Posterior cingulate gyrus (tissue), 11 donors: ENCODE data around the gene FGF22.
A peak's percentile ranks its signal among the peaks of the same experiment; 100 is the strongest.
"Not testable (repeated sequence)": the region's sequence is repeated elsewhere in the genome, so short reads cannot be mapped to it uniquely, and the experiment has no call there.

ENCODE experiments used
- DNase-seq, 10 donors: peaks; one replicate each; pipeline versions ENCODE4 v3.0.0 to v3.0.0-alpha.2; 2020 to 2021; ENCODE audit warnings: mixed read lengths in 3 of 10
- intact Hi-C: fragments of 100-400 bp; cut with DNase I; formaldehyde crosslinking; loops from one replicate; pipeline ENCODE4 v1.15.1; 2023

Gene FGF22

DNA sequence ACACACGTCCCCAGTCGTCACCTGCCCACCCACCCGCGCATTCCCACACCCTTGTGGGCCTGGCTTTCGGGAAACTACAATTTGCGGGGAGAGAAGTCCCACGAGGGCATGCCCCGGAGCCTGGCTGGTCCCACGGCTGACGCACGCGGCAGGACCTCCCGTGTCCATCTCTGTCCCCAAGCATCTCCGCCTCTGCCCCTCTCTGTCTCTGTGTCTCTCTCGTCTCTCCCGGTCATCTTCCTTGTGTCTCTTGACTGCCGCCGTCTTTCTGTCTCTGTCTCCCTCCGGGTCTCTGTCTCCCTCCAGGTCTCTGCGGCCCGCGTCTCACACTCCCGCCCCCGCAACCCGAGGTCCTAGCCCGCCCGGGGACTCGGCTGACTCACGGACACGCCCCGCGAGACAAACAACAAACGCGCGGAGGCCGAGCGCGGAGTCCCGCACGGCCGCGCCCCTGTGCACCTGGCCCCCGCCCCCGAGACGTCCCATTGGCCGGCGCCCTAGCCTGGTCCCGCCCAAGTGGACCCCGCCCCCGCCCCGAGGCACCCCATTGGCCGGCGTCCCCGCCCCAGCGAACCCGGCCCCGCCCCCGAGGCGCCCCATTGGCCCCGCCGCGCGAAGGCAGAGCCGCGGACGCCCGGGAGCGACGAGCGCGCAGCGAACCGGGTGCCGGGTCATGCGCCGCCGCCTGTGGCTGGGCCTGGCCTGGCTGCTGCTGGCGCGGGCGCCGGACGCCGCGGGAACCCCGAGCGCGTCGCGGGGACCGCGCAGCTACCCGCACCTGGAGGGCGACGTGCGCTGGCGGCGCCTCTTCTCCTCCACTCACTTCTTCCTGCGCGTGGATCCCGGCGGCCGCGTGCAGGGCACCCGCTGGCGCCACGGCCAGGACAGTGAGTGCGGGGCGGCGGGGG is at the start of gene FGF22:
TSS of gene FGF22 (plus strand) at position 627 of the 908 bp plus-strand sequence. CDS start at position 674, 47 bp downstream.
- intact Hi-C loops = no loop called here
- DNase-seq = peak; percentile 86 to 99 (median 96)

DNA sequence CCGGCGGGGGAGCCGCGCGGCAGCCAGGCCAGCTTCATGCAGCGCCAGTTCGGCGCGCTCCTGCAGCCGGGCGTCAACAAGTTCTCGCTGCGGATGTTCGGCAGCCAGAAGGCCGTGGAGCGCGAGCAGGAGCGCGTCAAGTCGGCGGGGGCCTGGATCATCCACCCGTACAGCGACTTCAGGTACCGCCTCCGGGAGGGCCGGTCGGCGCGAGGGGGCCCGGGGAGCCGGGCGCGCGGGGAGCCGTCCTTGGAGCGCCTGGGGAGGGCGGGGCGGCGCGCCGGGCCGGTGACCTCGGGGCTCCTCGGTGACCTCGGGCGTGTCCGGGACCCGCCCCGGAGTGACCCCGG is 49.3 kb upstream of the FGF22 start:
- intact Hi-C loops = no loop called here
- DNase-seq = no peak

DNA sequence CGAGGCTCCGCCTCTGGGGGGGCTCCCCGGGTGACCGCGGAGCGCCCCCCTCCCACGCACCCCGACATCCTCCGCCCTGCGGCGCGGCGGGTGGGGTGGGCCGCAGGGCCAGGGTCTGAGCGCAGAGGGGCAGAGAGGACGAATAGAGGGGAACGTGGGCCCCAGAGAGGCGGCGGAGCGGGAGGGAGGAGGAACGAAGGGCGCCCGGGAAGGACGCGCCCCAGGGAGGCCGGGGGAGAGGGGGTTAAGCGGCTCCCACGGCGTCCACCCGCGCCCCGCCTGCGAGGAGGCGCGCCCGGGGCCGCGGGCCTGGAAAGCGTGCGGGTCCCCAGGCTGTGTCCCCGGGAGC is 49.0 kb upstream of the FGF22 start:
- intact Hi-C loops = no loop called here
- no peak for DNase-seq

DNA sequence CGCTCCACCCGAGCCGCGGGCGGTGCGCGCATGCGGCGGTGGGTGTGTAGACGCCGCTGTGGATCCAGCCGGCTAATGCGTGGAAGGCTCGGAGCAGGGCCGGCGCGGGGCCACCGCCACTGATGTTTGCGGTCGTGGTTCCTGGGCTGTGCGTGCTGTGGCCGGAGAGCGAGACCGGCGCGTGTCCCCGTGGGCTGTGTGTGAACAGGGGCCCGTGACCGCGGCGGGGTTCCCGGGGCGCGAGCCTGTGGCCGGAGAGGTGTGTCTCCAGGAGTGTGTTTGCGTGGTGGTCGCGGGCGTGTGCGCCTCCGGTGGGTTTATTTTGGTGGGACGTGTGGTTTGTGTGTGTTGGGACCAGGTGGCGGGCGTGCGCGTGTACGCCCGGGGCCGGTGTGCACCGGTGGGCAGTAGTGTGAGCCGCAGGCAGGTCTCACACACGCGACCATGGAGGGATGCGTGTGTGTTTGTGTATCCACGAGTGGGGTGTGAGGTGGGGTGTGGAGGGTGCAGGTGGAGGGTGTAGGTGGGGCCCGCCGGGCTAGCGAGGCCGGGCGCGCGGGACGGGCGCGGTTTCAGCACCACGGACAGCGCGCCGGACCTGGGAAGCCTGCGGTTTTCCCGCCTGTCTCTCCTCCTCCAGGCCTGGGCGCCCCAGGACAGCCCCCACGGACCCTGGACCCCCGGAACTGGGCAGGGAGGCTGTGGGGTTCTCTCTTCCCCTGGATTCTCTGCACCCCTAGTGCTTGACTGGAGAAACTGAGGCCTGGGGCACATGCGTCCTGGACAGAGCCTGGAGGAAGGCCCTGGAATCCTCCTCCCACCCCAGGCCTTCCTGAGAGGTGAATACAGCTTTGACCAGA is 48.4 kb upstream of the FGF22 start:
- intact Hi-C loops = no loop called here
- peak in 2 of 10 donors; percentile 64 to 86 for DNase-seq

DNA sequence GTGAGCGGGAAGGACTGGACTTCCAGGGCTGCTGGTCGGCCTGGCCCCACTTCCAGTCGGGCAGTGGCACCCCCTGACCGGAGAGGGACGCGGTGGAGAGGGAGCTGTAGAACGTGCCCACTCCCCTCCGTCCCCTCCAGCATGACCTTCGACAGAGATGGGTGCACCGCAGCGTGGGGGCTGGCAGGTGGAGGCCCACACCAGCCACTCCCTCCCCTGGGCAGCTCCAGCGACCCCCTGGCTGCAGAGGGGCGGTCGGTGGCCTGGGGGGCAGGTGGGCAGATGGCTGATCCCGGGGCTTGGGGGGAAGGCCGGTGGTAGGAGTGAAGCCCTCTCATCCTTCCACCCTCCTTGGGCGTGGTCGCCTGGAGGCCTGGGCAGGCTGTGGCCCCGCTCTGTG is 47.6 kb upstream of the FGF22 start:
- intact Hi-C loops = no loop called here
- DNase-seq = no peak

DNA sequence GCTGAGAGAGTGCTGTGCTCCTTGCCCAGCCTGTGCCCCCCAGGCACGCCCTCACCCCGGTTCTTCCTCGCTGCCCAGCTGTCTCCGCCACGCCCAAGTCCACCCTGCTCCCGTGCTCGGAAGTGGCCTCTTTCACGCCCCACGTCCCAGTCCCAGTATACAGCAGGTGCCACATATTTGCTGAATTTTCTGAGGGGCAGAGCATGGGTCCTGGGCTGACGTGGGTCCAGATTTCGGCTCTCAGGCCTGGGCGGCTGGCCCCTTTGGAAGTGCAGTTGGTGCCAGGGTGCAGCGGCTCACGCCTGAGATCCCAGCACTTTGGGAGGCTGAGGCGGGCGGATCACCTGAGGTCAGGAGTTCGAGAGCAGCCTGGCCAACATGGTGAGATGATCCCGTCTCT is 46.6 kb upstream of the FGF22 start:
- intact Hi-C loops = no loop called here
- DNase-seq = no peak

DNA sequence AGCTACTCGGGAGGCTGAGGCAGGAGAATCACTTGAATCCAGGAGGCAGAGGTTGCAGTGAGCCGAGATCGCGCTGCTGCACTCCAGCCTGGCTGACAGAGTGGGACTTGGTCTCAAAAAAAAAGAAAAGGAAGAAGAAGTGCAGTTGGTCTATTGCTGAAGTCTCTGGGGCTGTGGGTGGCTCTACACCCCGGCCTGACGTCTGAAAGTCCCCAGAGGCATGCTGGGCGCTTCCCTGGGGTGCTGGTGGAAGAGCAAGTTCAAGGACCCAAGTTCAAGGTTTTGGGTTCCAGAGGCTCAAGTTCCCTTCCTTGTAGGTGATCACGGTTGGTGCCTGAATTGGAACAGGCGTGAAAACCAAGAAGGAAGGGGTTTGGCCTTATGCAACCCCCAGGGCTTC is 46.2 kb upstream of the FGF22 start:
- DNase-seq = no peak
- intact Hi-C loops = no loop called here

DNA sequence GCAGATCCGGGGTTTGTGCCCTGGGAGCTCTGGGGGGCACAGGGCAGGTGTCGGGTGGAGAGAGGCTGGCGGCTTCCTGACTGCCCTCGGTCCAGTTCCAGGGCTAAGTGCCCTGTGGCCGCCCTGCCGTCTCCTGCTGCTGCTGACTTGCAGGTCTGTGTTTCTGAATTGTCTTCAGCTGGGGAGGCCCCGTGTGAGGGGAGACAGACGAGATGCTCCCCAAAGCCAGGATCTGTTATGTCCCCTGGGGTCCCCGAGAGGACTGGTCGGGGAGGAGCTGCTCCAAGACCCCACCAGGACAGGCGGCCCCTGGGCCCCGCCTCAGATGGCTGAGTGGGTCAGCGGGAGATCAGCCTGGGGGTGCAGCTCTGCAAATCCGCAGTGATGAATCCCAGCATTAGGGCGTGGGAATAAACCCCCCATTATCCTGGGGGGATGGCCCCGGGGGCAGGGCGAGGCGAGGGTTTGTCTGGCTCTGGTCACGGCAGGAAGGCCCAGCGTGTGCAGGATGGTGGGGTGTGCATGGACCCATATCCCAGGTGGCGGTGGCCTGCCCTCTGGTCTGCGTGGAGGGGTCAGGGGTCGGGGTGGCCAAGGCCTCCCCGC is 45.3 kb upstream of the FGF22 start:
- intact Hi-C loops = no loop called here
- DNase-seq = no peak

DNA sequence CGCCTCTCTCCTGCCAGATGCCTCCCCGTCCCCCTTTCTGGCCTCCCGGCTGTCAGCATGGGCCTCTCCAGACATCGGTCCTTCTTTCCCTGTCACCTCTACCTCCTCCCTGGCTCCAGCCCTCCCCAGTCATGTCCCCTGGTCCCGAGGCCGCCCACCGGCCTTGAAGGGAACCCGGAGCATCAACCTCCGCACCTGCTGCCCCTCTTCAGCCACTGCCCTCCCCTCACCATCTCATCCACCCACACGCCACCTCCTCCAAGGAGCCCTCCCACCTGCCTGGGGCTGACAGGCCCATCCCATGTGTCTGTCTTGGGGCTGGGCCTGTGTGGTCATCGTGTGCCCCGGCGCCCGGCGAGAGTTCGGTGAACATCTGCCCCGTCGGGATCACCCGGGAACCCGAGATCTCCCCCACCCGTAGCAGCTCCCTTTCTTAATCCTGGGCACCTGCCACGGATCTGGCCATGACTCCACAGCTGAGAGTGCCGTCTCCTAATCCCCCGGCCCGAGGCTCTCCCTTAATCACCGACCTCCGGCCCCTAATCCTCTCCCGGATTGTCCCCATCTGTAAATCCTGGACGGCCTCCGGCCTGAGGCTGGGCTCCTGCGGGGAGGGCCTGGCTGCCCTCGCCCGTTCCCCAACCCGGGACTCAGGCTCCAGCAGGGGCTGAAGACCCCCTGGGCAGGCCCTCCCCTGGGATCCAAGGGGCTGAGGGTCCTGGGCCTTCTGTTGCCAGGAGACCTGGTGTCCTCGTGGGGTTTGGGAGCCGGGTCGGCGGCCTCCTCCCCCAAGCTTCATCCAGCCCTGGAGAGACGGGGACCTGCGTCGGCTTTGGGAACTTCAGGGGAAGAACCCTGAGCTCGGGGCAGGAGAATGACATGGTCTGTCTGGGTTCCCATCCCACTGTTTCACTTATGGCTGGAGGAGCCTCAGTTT is 44.1 kb upstream of the FGF22 start:
- DNase-seq = no peak
- intact Hi-C loops = no loop called here

DNA sequence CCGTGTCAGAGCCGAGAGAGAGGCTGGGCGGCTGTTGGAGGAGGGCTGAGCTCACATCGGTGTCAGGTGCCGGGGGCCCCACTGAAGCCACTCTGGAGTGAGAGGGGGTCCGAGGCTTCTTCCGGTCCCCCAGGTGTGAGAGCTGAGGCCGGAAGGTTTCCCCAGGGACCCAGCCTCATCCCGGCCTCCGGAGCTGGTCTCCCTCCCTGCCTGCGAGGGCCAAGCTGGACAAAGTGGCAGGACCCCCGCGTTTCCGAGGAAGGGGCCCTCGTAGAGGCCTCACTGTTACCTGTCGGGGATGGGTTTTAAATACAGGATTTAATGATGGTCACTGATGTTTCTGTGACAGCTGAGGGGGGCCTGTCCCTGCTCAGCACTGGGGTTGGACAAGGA is 43.4 kb upstream of the FGF22 start:
- no peak for DNase-seq
- intact Hi-C loops = no loop called here

DNA sequence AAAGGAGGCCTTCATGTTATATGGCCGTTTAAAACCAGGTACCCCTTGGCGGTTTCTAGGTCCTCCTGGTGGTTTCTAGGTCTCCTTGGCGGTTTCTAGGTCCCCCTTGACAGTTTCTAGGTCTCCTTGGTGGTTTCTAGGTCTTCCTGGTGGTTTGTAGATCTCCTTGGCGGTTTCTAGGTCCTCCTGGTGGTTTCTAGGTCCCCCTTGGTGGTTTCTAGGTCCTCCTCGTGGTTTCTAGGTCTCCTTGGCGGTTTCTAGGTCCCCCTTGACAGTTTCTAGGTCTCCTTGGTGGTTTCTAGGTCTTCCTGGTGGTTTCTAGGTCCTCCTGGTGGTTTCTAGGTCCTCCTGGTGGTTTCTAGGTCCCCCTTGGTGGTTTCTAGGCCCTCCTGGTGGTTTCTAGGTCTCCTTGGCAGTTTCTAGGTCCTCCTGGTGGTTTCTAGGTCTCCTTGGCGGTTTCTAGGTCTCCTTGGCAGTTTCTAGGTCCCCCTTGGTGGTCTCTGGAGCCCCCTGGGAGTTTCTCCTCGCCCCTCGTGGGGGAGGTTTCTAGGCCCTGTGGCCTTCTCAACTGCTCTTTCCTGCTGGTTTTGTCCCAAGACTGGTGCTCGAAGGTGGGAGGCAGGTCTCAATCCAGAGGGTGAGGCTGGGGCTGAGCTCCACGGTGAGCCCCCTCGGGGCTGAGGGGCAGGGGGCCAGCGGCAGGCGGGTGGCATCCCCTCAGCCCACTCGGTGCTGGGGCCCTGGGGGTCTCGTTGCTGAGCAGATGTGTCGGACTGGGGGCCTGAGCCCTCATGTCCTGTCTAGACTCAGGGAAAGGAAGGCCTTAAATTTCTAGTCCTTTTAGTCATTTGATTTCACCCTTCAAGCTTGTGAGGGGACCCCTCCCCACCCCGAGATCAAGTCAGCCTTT is 42.0 kb upstream of the FGF22 start:
- intact Hi-C loops = no loop called here
- no peak for DNase-seq

DNA sequence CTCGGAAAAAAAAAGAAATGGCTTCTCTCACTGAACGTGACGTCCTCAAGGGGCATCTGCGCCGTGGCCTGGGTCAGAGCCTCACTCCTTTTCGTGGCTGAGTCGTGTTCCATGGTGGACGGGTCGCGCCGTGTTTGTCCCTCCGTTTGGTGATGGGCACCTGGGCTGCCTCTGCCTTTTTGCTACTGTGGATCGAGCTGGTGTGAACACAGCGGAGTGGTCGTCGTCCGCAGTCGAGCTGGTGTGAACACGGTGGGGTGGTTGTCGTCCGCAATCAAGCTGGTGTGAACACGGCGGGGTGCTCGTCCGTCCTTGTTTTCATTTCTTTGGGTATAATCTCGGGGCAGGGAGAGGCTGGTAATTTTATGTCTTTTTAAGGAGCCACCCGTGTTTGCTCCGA is 38.4 kb upstream of the FGF22 start:
- no peak for DNase-seq
- intact Hi-C loops = no loop called here

DNA sequence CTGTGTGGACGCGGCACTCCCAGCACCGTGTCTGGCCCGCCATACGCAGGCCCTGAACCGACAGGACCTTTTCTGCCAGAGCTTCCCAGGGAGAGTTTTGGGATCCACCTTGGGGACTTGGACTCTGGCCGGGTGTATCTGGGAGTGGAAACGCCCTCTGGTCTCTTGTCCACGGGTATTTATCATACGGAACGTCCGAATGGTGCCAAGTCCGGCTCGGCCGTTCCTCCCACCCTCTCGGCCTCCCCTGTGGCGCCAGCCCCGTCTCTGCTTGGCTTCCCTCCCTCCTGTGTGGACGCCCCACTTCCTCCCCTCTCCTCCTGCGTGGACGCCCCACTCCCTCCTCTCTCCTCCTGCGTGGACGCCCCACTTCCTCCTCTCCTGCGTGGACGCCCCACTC is 37.9 kb upstream of the FGF22 start:
- intact Hi-C loops = no loop called here
- no peak for DNase-seq

DNA sequence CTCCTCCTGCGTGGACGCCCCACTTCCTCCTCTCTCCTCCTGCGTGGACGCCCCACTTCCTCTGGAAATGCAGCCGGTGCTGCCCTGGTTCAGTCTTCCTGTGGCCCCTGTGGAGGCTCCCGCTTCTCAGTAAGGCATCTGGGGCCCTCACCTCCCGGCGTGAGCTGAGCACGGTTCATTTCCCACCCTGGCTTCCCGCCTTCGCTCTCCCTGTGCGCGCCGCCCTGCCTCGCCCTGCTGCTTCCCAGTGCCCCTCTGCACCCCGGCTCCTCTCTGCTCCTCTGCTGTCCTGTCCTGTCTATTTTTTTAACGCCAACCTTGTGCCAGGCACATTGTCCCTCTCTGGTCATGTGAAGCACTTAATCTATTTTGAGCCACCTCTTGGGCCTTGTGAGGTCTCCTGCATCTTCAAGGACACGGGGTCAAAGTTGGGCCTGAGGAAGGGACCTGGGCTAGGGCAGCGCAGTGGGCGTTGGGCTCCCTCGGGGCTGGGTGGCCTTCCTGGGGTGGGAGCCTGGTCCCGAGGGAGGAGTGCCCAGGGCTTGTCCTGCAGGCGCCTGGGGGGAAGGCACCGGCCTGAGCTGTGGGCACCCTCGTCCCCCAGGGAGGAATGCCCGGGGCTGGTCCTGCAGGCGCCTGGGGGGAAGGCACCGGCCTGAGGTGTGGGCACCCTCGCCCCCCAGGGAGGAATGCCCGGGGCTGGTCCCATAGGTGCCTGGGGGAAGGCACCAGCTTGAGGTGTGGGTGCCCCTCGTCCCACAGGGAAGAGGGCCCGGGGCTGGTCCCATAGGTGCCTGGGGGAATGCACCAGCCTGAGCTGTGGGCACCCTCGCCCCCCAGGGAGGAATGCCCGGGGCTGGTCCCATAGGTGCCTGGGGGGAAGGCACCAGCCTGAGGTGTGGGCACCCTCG is 37.0 kb upstream of the FGF22 start:
- no peak for DNase-seq
- intact Hi-C loops = no loop called here

DNA sequence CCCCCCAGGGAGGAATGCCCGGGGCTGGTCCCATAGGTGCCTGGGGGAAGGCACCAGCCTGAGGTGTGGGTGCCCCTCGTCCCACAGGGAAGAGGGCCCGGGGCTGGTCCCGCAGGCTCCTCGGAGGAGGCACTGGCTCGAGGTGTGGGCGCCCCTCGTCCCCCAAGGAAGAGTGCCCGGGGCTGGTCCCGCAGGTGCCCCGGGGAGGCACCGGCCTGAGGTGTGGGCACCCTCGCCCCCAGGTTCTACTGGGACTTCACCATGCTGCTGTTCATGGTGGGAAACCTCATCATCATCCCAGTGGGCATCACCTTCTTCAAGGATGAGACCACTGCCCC is 36.4 kb upstream of the FGF22 start:
- DNase-seq, intact Hi-C loops: not testable (repeated sequence)

DNA sequence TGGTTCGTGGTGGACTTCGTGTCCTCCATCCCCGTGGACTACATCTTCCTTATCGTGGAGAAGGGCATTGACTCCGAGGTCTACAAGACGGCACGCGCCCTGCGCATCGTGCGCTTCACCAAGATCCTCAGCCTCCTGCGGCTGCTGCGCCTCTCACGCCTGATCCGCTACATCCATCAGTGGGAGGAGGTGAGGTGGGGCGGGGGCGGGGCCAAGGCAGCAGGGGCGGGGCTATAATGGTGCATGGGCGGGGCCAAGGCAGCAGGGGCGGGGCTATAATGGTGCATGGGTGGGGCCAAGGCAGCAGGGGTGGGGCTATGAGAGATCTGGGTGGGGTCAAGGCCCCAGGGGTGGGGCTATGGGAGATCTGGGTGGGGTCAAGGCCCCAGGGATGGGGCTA is 35.9 kb upstream of the FGF22 start:
- DNase-seq, intact Hi-C loops: not testable (repeated sequence)

DNA sequence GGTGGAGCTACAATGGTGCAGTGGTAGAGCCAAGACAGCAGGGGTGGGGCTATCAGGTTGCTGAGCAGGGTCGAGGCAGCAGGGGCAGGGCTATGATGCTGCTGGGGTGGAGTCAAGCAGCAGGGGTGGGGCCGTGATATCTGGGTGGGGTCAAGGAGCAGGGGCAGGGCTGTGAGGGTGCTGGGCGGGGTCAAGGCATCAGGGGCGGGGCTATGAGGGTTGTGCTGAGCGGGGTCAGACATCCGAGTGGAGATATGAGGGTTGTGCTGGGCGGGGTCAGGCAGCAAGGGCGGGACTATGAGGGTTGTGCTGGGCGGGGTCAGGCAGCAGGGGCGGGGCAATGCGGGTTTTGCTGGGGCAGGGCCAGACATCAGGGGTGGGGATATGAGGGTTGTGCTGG is 35.3 kb upstream of the FGF22 start:
- no peak for DNase-seq
- intact Hi-C loops = no loop called here
